ENCODE results near the gene CLEC7A. TPM values are rescaled to one million over a fixed set of nuclear protein-coding genes. Genes with fewer than 3 reads are reported as not detected.

The CLEC7A gene
- total and polyA plus RNA-seq, 4 donors: 2.8 to 7.0 (median 3.8) TPM

DNA sequence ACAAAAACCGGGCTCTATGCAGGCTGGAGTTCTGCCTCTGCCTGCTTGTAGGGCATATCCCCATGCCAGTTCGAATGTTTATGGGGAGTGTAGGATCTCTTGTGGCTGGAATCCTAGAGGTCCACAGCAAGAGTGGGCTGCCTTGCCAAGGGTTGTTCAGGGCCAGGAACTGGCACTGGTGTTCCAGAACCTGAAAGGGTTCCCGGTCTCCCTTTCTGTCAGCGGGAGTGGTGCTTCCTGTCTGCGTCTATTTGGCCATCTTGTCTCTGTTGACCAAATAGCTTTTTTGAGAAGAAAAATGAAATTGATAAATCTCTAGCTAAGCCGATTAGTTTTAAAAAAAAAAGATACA, 24.1 kb upstream of the CLEC7A start:
- 61% methylated on average over 6 of the region's 6 CpGs for WGBS
- Histone ChIP-seq H3K4me3 (ENCODE audit: low read depth in 1 of 3, low read length in 3 of 3) (peak overlapping the region; percentile 58 to 79 (median 61)), H3K9ac (ENCODE audit: low read depth in 1 of 2, low read length in 2 of 2) (no peak overlapping the region), H3K9me3 (ENCODE audit: control insufficient read depth in 4 of 4, low read length in 3 of 4) (no peaks in the 10 kb centered on the region), H3K27ac (ENCODE audit: low read depth in 1 of 2, low read length in 2 of 2) (no peak overlapping the region), H3K27me3 (ENCODE audit: control insufficient read depth in 4 of 4, insufficient read depth in 4 of 4, low read length in 3 of 4) (no peaks in the 10 kb centered on the region), H3K4me1 (ENCODE audit: control insufficient read depth in 4 of 4, insufficient read depth in 4 of 4, low read length in 3 of 4) (peaks cover 0 to 11% (median 4%) of the 10 kb centered on the region in 4 donors), H3K36me3 (ENCODE audit: control insufficient read depth in 4 of 4, insufficient read depth in 3 of 4, low read depth in 1 of 4, low read length in 3 of 4) (no peaks in the 10 kb centered on the region)
- no peak for DNase-seq (ENCODE audit: low spot score)
- TF ChIP-seq, protein P1, sequence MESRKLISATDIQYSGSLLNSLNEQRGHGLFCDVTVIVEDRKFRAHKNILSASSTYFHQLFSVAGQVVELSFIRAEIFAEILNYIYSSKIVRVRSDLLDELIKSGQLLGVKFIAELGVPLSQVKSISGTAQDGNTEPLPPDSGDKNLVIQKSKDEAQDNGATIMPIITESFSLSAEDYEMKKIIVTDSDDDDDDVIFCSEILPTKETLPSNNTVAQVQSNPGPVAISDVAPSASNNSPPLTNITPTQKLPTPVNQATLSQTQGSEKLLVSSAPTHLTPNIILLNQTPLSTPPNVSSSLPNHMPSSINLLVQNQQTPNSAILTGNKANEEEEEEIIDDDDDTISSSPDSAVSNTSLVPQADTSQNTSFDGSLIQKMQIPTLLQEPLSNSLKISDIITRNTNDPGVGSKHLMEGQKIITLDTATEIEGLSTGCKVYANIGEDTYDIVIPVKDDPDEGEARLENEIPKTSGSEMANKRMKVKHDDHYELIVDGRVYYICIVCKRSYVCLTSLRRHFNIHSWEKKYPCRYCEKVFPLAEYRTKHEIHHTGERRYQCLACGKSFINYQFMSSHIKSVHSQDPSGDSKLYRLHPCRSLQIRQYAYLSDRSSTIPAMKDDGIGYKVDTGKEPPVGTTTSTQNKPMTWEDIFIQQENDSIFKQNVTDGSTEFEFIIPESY (IDR thresholded peaks at IDR 0.05): no peak
- TF ChIP-seq ATF3 (IDR thresholded peaks at IDR 0.05) (no peak), GABPA (IDR thresholded peaks at IDR 0.05 in 1 of 2, conservative IDR thresholded peaks at IDR 0.05 in 1 of 2) (no peak), SP1 (IDR thresholded peaks at IDR 0.05) (no peak), RXRA (IDR thresholded peaks at IDR 0.05) (no peak), FOXA2 (IDR thresholded peaks at IDR 0.05) (no peak), HNF4A (conservative IDR thresholded peaks at IDR 0.05) (no peak), NR2F2 (IDR thresholded peaks at IDR 0.05) (no peak), TAF1 (conservative IDR thresholded peaks at IDR 0.05) (no peak), JUND (IDR thresholded peaks at IDR 0.05) (no peak), HNF4G (IDR thresholded peaks at IDR 0.05) (no peak), EGR1 (IDR thresholded peaks at IDR 0.05; ENCODE audit: low read depth in 2 of 2) (no peak), YY1 (IDR thresholded peaks at IDR 0.05) (no peak)
- TF ChIP-seq, protein P2, sequence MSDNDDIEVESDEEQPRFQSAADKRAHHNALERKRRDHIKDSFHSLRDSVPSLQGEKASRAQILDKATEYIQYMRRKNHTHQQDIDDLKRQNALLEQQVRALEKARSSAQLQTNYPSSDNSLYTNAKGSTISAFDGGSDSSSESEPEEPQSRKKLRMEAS (IDR thresholded peaks at IDR 0.05): no peak
- TF ChIP-seq, protein P3, sequence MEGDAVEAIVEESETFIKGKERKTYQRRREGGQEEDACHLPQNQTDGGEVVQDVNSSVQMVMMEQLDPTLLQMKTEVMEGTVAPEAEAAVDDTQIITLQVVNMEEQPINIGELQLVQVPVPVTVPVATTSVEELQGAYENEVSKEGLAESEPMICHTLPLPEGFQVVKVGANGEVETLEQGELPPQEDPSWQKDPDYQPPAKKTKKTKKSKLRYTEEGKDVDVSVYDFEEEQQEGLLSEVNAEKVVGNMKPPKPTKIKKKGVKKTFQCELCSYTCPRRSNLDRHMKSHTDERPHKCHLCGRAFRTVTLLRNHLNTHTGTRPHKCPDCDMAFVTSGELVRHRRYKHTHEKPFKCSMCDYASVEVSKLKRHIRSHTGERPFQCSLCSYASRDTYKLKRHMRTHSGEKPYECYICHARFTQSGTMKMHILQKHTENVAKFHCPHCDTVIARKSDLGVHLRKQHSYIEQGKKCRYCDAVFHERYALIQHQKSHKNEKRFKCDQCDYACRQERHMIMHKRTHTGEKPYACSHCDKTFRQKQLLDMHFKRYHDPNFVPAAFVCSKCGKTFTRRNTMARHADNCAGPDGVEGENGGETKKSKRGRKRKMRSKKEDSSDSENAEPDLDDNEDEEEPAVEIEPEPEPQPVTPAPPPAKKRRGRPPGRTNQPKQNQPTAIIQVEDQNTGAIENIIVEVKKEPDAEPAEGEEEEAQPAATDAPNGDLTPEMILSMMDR (IDR thresholded peaks at IDR 0.05; ENCODE audit: low read depth, low read length, missing input control): no peak
- TF ChIP-seq, protein P4, sequence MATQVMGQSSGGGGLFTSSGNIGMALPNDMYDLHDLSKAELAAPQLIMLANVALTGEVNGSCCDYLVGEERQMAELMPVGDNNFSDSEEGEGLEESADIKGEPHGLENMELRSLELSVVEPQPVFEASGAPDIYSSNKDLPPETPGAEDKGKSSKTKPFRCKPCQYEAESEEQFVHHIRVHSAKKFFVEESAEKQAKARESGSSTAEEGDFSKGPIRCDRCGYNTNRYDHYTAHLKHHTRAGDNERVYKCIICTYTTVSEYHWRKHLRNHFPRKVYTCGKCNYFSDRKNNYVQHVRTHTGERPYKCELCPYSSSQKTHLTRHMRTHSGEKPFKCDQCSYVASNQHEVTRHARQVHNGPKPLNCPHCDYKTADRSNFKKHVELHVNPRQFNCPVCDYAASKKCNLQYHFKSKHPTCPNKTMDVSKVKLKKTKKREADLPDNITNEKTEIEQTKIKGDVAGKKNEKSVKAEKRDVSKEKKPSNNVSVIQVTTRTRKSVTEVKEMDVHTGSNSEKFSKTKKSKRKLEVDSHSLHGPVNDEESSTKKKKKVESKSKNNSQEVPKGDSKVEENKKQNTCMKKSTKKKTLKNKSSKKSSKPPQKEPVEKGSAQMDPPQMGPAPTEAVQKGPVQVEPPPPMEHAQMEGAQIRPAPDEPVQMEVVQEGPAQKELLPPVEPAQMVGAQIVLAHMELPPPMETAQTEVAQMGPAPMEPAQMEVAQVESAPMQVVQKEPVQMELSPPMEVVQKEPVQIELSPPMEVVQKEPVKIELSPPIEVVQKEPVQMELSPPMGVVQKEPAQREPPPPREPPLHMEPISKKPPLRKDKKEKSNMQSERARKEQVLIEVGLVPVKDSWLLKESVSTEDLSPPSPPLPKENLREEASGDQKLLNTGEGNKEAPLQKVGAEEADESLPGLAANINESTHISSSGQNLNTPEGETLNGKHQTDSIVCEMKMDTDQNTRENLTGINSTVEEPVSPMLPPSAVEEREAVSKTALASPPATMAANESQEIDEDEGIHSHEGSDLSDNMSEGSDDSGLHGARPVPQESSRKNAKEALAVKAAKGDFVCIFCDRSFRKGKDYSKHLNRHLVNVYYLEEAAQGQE (IDR thresholded peaks at IDR 0.05): no peak
